Measurements from ENCODE around the gene RPL9.
"Not testable (repeated sequence)": the region's sequence is repeated elsewhere in the genome, so short reads cannot be mapped to it uniquely, and the experiment has no call there.

The RPL9 gene

GRCh38 chr4:39452153-39452859 lies 6.4 kb downstream of the RPL9 start:
- H3K4me1 Mint-ChIP-seq (ENCODE audit: low read depth): peaks cover 43% of the 10 kb centered on the region
- no peaks in the 10 kb centered on the region for H3K27me3 Mint-ChIP-seq (ENCODE audit: low read depth)
- no peaks in the 10 kb centered on the region for H3K9me3 Mint-ChIP-seq
- no peak overlapping the region for H3K27ac Mint-ChIP-seq
- H3K36me3 Mint-ChIP-seq (ENCODE audit: low read depth): peaks cover 60% of the 10 kb centered on the region
- no peak overlapping the region for H3K4me3 Mint-ChIP-seq

- peaks cover 53% of the 10 kb centered on the region for H3K36me3 Mint-ChIP-seq (ENCODE audit: low read depth)
- H3K4me3 Mint-ChIP-seq: no peak overlapping the region
- H3K27me3 Mint-ChIP-seq (ENCODE audit: low read depth): no peaks in the 10 kb centered on the region
- no peak overlapping the region for H3K27ac Mint-ChIP-seq
- H3K9me3 Mint-ChIP-seq: no peaks in the 10 kb centered on the region
- peaks cover 37% of the 10 kb centered on the region for H3K4me1 Mint-ChIP-seq (ENCODE audit: low read depth)
Measured at GRCh38 chr4:39451423-39452023, 7.2 kb downstream of the RPL9 start.

GRCh38 chr4:39450618-39451017 lies 8.1 kb downstream of the RPL9 start:
- Mint-ChIP-seq H3K27ac (no peak overlapping the region), H3K27me3 (ENCODE audit: low read depth) (no peaks in the 10 kb centered on the region), H3K4me1 (ENCODE audit: low read depth) (peaks cover 30% of the 10 kb centered on the region), H3K4me3 (no peak overlapping the region), H3K36me3 (ENCODE audit: low read depth) (peaks cover 47% of the 10 kb centered on the region), H3K9me3 (no peaks in the 10 kb centered on the region)

- peaks cover 12% of the 10 kb centered on the region for H3K4me1 Mint-ChIP-seq (ENCODE audit: low read depth)
- H3K27ac Mint-ChIP-seq: no peak overlapping the region
- no peaks in the 10 kb centered on the region for H3K27me3 Mint-ChIP-seq (ENCODE audit: low read depth)
- peak overlapping the region; percentile 37 for H3K4me3 Mint-ChIP-seq
- H3K36me3 Mint-ChIP-seq (ENCODE audit: low read depth): peaks cover 17% of the 10 kb centered on the region
- H3K9me3 Mint-ChIP-seq: no peaks in the 10 kb centered on the region
Measured at GRCh38 chr4:39446842-39447573, 11.7 kb downstream of the RPL9 start.

- no peak overlapping the region for H3K27ac Mint-ChIP-seq
- H3K4me1 Mint-ChIP-seq (ENCODE audit: low read depth): peaks cover 11% of the 10 kb centered on the region
- H3K27me3 Mint-ChIP-seq (ENCODE audit: low read depth): no peaks in the 10 kb centered on the region
- H3K4me3 Mint-ChIP-seq: no peak overlapping the region
- H3K9me3 Mint-ChIP-seq: no peaks in the 10 kb centered on the region
- H3K36me3 Mint-ChIP-seq (ENCODE audit: low read depth): peaks cover 12% of the 10 kb centered on the region
Measured at GRCh38 chr4:39446483-39446841, 12.3 kb downstream of the RPL9 start.

- Mint-ChIP-seq H3K9me3 (no peaks in the 10 kb centered on the region), H3K4me1 (ENCODE audit: low read depth) (peaks cover 7% of the 10 kb centered on the region), H3K36me3 (ENCODE audit: low read depth) (peaks cover 2% of the 10 kb centered on the region), H3K27ac (no peak overlapping the region), H3K27me3 (ENCODE audit: low read depth) (peaks cover 16% of the 10 kb centered on the region), H3K4me3 (no peak overlapping the region)
Measured at GRCh38 chr4:39442998-39443397, 15.7 kb downstream of the RPL9 start.

- Mint-ChIP-seq H3K4me1 (ENCODE audit: low read depth) (no peaks in the 10 kb centered on the region), H3K27me3 (ENCODE audit: low read depth) (peaks cover 21% of the 10 kb centered on the region), H3K4me3 (no peak overlapping the region), H3K9me3 (no peaks in the 10 kb centered on the region), H3K27ac (no peak overlapping the region), H3K36me3 (ENCODE audit: low read depth) (peaks cover 2% of the 10 kb centered on the region)
Measured at GRCh38 chr4:39441593-39441992, 17.1 kb downstream of the RPL9 start.

GRCh38 chr4:39435659-39436563 lies 22.8 kb downstream of the RPL9 start:
- Mint-ChIP-seq H3K4me3 (no peak overlapping the region), H3K4me1 (ENCODE audit: low read depth) (no peaks in the 10 kb centered on the region), H3K27me3 (ENCODE audit: low read depth) (peaks cover 18% of the 10 kb centered on the region)

GRCh38 chr4:39433878-39434492 lies 24.7 kb downstream of the RPL9 start:
- no peak overlapping the region for H3K27ac Mint-ChIP-seq

More at GRCh38 chr4:39435659-39436563, 22.8 kb downstream of the RPL9 start:
- Mint-ChIP-seq H3K27ac (no peak overlapping the region), H3K9me3 (no peaks in the 10 kb centered on the region), H3K36me3 (ENCODE audit: low read depth) (no peaks in the 10 kb centered on the region)

GRCh38 chr4:39429476-39430334 lies 29.0 kb downstream of the RPL9 start:
- H3K27me3 Mint-ChIP-seq (ENCODE audit: low read depth): peaks cover 8% of the 10 kb centered on the region
- no peak overlapping the region for H3K4me3 Mint-ChIP-seq
- H3K27ac Mint-ChIP-seq: no peak overlapping the region
- no peaks in the 10 kb centered on the region for H3K36me3 Mint-ChIP-seq (ENCODE audit: low read depth)
- H3K9me3 Mint-ChIP-seq: no peaks in the 10 kb centered on the region
- H3K4me1 Mint-ChIP-seq (ENCODE audit: low read depth): no peaks in the 10 kb centered on the region

More at GRCh38 chr4:39433878-39434492, 24.7 kb downstream of the RPL9 start:
- H3K27me3 Mint-ChIP-seq (ENCODE audit: low read depth): peaks cover 22% of the 10 kb centered on the region
- H3K4me1 Mint-ChIP-seq (ENCODE audit: low read depth): no peaks in the 10 kb centered on the region
- no peak overlapping the region for H3K4me3 Mint-ChIP-seq
- H3K36me3 Mint-ChIP-seq (ENCODE audit: low read depth): no peaks in the 10 kb centered on the region
- no peaks in the 10 kb centered on the region for H3K9me3 Mint-ChIP-seq

- Mint-ChIP-seq H3K27ac (no peak overlapping the region), H3K4me3 (no peak overlapping the region), H3K4me1 (ENCODE audit: low read depth) (no peaks in the 10 kb centered on the region), H3K27me3 (ENCODE audit: low read depth) (peaks cover 8% of the 10 kb centered on the region), H3K9me3 (no peaks in the 10 kb centered on the region), H3K36me3 (ENCODE audit: low read depth) (no peaks in the 10 kb centered on the region)
Measured at GRCh38 chr4:39427520-39428114, 31.1 kb downstream of the RPL9 start.

- Mint-ChIP-seq H3K27ac (no peak overlapping the region), H3K4me1 (ENCODE audit: low read depth) (no peaks in the 10 kb centered on the region), H3K27me3 (ENCODE audit: low read depth) (peaks cover 8% of the 10 kb centered on the region), H3K36me3 (ENCODE audit: low read depth) (no peaks in the 10 kb centered on the region), H3K9me3 (no peaks in the 10 kb centered on the region), H3K4me3 (no peak overlapping the region)
Measured at GRCh38 chr4:39426728-39427127, 32.0 kb downstream of the RPL9 start.

- H3K27me3 Mint-ChIP-seq (ENCODE audit: low read depth): peaks cover 11% of the 10 kb centered on the region
- H3K27ac Mint-ChIP-seq: not testable (repeated sequence)
Measured at GRCh38 chr4:39425297-39425696, 33.4 kb downstream of the RPL9 start.

More at GRCh38 chr4:39425297-39425696, 33.4 kb downstream of the RPL9 start:
- not testable (repeated sequence) for H3K4me3 Mint-ChIP-seq; H3K4me1 Mint-ChIP-seq (ENCODE audit: low read depth); H3K36me3 Mint-ChIP-seq (ENCODE audit: low read depth); H3K9me3 Mint-ChIP-seq

All from T-helper 1 cell treated with Interleukin-12 subunit alpha and Interleukin-12 subunit beta and Interleukin-4 antibody, amounts not matched to agents 30 μg/mL and 1 μg/mL, for 36 hours (primary cell).